HG03521 (cell line): ENCODE data around the gene TRPM1.
"Not testable (repeated sequence)": the region's sequence is repeated elsewhere in the genome, so short reads cannot be mapped to it uniquely, and the experiment has no call there.

Source experiments
- ATAC-seq: cut with Tn5 transposase; IDR thresholded peaks from one replicate; pipeline ENCODE4 v1.9.1; 2021; ENCODE audit warnings: mild to moderate bottlenecking, moderate library complexity; ENCODE audit not compliant: unreplicated experiment

The TRPM1 gene

GRCh38 chr15:31125061-31125460, 23.5 kb upstream of the TRPM1 start:
- ATAC-seq, result no peak

GRCh38 chr15:31116423-31117030, 15.0 kb upstream of the TRPM1 start:
- no peak for ATAC-seq

GRCh38 chr15:31111091-31111647, 9.6 kb upstream of the TRPM1 start:
- no peak for ATAC-seq

DNA sequence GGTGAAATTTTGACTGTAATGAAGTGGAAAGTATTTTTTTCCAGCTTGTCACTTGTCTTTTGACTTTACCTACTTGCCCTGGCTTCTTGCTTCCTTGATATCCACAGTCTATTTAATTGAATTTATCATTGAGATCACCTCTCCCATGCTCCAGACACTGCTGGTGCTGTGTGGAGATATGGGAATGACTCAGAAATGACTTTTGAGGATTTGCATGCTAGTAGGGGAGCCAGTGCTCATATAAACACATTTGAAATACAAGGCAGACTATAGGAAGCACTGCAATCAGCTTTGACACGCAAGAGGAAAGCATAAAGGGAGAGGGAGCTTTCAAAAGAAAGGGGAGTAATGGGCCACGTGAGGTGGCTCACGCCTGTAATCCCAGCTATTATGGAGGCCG, 7.3 kb upstream of the TRPM1 start:
- no peak for ATAC-seq

DNA sequence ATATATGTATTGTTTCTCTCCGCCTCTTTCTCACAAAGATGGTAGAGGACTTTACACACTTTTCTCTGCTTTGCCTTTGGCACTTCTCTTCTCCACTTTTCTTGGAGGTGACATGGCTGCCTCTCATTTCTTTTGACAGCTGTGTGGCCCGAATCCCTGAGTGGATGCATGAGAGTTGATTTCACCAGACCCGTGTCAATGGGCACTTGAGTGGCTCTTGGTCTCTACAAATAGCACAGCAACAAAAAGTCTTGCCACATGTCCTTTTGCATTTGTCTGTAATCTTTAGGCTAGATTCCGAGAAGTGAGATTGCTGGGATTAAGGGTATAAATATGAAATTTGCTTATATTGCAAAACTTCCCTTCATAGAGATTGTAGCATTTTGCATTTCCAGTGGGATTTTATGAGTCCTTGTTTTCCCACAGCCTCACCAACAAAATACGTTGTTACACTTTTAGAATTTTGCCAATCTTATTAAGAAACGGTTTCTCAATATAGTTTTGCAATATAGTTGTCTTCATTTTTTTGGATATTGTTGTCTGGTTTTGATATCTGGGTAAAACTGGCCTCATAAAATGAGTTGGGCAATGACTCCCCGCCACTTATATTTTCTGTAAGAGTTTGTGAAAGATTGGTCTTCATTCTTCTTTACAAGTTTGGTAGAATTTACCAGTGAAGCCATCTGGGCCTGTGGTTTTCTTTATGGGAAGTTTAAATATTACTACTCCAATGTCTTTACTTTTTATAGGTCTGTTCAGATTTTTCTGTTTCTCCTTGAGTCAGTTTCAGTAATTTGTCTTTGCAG, 5.2 kb upstream of the TRPM1 start:
- ATAC-seq, result no peak

DNA sequence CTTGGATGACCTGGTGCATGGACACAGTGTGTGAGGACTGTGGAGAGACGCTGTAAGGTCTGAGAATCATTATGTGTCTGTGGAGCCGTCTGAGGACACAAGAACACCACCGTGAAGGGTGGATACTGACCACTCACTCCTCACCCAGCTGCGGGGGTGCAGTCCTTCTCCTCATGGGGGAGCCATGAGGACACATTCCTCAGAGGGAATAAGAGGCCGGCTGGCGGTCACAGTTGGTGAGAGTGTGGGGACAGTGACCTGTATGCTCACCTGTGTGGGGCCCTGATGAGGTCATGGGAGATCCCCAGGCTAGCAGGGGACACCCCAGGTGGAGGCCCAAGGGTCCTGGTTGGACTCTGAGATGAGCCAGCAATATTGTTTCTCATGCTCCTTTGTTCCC, 2.5 kb upstream of the TRPM1 start:
- ATAC-seq, result no peak

DNA sequence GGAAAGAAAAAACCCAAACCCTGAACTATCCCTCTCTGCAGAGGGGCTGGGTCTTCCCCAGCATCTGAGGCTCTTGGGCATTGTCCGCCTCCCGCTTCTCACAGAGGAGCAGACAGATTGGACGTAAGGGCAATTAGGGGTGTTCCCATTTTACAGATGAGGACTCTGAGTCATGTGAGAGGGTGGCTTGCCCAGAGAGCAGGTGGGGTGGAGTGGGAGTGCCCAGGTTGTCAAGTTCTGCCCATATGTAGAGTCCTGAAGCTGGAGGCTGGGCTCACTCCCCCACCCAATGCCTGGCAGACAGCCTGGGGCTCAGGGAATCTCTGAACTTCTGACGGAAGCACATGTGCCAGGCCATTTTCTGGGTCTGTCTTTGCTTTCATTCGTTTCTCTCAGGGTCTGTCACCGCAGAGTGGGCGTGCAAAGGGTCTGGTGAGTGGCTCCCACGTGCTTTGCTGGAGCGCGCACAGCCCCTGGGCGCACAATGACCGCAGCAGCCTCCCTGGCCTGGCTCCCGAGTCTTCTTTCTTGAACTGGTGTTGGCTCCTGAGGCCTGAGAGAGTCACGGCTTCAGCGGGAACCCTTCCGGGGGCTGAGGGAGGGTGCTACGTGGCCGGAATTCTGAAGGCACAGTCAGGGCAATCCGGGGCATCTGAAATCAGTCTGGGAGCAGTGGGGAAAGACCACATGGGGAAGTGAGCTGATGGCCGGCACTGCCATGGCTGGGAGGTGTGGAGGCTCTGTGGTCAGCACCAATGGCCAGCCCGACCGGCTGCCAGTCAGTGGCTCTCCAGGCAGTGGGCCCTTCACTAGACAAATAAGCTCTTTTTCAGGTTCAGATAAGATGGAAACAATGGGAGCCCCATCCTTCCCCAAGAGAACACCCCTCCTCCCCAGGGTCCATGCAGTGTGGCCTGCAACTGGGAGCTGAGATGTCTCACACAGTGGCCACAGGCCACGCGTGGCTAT, 1.1 kb upstream of the TRPM1 start:
- ATAC-seq, result no peak

- ATAC-seq, result no peak
Measured at GRCh38 chr15:31102039-31102321, 455 bp upstream of the TRPM1 start.

DNA sequence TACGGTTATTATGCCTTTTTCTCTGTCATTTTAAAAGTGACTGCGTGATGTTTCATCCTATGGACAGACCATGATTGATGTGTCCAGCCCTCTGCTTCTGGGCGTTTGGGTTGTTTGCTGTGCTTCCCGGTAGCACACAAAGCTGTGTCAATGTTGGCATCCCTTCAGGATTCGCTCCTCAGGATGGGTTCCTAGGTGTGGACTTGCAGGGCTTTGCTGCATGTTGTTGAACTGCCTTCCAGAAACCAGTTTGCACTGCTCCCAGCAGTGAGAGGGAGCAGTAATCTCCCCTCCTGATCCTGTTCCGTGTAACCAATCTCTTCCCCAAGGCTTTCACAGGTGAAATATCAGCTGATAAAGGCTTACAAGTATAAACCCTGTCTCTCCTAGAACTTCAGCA, 787 bp downstream of the TRPM1 start:
- ATAC-seq, result no peak

DNA sequence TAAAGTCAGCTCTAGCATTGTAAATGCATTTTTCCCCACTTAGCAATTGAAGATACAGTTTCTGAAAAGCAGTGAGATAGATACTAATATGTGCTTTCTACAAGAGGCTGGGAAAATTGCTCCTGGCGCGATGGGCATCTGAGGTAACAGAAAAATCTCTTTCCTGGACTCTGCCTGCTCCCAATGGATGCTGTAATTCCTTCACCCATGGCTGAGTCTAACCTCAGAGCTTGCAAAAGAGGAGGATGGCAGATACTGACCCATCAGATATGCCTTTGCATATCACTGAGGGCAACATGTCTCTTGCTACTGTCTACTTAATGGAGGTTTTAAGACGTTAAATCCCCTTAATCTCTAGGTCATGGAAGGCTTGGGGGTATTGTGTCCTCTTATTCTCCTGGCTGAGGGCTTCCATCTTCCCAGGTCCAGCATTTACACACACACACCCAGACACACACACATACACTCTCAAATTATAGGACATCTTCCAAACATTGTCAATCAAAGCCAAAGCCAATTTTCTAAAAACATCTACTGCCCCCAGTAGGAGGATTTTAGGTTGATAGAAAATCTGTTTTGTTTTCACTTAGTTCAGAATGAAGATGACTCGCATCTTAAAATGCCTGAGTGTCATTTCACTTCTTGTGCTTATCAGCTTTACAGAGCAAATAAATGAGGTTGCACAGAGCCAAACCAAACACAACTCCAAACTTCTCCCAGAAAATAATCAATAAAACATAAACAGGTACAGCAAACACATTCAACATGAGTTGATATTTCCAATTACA, 2.4 kb downstream of the TRPM1 start:
- no peak for ATAC-seq

DNA sequence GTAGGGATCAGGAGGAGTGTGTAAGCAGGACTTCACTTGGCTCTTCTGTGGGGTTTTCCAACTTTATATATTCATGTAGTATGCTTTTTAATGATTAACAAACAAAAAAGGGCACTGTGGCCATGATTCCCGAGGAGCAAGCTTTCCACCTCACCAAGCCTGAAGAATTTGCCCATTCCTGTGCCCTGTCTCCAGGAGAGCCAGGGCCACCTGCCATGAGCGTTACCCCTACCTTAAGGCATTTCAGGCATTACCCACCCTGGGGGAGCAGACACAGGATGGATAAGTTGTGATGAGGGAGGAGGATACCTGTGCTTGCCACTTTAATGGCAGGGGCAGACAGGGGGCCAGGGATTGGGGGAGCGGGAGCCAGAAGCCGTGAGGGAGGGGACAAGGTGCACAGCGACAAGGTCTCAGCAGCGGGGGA, 3.0 kb downstream of the TRPM1 start:
- no peak for ATAC-seq

DNA sequence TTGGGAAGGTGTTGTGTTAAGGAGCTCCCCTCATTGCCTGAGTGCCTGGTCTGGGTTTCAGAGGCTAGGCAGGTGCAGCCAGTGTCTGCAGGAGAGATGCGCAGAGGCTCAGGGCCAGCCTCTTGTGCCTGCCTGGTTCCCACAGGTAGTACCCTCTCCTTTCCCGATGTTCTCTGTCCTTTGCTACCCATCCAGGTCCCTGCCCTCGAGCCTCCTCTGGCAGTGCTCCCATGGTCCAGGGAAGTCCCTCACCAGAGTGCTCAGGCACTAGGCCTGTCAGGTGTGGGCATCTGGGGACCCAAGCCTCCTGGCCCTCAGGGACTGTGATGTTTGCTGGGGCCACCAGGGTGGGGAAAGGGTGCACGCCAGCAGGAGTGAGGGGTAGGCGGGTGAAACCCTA, 5.0 kb downstream of the TRPM1 start:
- no peak for ATAC-seq

GRCh38 chr15:31091481-31091880, 10.0 kb downstream of the TRPM1 start:
- ATAC-seq, result no peak

- no peak for ATAC-seq
Measured at GRCh38 chr15:31090766-31091165, 10.8 kb downstream of the TRPM1 start.

DNA sequence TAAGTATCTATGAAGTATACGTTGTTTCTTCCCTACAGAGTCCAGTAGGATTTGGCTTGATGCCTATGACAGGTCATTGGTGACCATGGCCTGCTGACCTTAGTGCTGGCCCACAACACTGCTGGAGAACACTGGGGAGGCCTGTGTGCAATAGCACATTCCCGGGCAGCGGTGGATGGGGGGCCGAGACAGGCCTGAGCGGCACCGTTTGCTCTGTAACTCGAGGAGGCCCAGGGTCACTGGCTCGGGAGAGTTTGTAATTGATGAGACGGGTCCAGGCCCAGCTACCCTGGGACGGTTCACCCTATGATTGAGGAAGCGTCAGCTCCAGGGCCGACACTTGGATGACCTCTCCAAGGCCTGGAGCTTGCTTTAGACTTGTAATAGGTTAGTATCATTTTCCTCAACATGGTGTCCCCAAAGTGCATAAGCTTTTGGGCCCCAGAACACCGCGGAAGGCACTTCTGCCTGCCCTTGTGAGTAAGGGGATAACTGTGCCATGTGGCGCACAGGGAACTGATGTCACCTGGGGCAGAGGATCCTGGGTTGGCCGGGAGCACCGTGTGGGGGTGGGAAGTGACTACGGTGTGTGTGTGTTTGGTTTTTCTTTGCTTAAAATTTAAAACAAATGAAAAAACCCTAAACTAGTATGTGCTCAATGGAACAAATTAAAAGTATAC, 12.0 kb downstream of the TRPM1 start:
- ATAC-seq, result no peak

DNA sequence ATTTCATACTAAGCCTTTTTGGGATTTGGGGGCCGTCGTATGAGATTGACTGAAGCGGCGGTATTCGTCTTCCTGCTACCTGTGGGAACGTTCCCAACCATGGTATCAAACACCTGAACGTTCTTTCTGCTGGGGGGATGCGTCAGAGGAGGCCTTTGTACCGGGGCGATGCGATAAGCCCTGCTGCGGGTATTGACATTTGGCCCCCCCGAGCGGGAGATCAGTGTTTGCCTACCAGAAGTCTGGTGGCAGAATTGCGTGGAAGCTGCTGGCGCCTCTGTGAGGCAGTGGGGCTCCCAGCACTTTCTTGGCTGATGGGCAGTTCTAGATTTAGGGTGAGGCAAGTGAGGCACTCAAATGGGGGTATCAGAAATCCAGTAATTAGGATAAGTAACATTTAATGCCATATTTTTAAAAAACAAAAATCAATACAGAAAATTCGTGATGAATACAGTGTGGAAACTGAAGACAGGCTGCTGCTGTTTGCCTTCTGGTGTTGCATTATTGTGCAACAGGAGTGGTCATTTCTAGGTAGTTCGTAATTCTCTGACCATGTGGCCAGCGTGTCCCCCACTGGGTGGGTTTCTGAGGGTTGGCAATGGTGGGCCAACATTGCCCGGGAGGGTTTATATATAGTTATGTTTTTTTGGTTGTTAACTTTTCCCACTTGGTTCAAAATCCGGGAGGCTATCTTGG, 12.7 kb downstream of the TRPM1 start:
- no peak for ATAC-seq

DNA sequence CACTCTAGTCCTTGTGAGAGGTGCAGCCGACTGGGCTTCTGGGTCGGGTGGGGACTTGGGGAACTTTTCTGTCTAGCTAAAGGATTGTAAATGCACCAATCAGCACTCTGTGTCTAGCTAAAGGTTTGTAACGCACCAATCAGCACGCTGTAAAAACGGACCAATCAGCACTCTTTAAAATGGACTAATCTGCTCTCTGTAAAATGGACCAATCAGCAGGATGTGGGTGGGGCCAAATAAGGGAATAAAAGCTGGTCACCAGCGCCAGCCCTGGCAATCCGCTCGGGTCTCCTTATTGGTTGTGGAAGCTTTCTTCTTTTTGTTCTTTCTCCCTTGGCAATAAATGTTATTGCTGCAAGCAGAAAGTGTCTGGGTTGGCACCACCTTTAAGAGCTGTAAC, 13.5 kb downstream of the TRPM1 start:
- ATAC-seq, result not testable (repeated sequence)

GRCh38 chr15:31086344-31086743, 15.2 kb downstream of the TRPM1 start:
- ATAC-seq, result no peak

- no peak for ATAC-seq
Measured at GRCh38 chr15:31085359-31085758, 16.2 kb downstream of the TRPM1 start.
